Effector memory CD4-positive, alpha-beta T cell (primary cell): ENCODE results near the gene UTP4.

Experiments
- DNase-seq, 3 donors: peaks; one replicate each; pipeline ENCODE4 v3.0.0-alpha.2; 2020
- H3K27ac ChIP-seq: 2 replicates; pipeline ENCODE4 v1.7.0; 2013; ENCODE audit warnings: mild to moderate bottlenecking, low read length, moderate library complexity; ENCODE audit not compliant: insufficient read depth, poor library complexity, severe bottlenecking
- H3K27me3 ChIP-seq: replicated peaks from 2 replicates; pipeline ENCODE4 v1.7.0; 2013; ENCODE audit warnings: mild to moderate bottlenecking, low read length; ENCODE audit not compliant: insufficient read depth, control insufficient read depth, poor library complexity, severe bottlenecking
- H3K36me3 ChIP-seq: 2 replicates; pipeline ENCODE4 v1.7.0; 2013; ENCODE audit warnings: mild to moderate bottlenecking, low read length, moderate library complexity; ENCODE audit not compliant: control insufficient read depth, insufficient read depth
- H3K4me1 ChIP-seq: 2 replicates; pipeline ENCODE4 v1.7.0; 2013; ENCODE audit warnings: low read length, mild to moderate bottlenecking; ENCODE audit not compliant: control insufficient read depth, insufficient read depth, poor library complexity, severe bottlenecking
- H3K4me3 ChIP-seq: 2 replicates; pipeline ENCODE4 v1.7.0; 2013; ENCODE audit warnings: low read length, low read depth, mild to moderate bottlenecking; ENCODE audit not compliant: insufficient read depth, poor library complexity, severe bottlenecking
- H3K9me3 ChIP-seq: 2 replicates; pipeline ENCODE4 v1.7.0; 2013; ENCODE audit warnings: mild to moderate bottlenecking, low read length, moderate library complexity; ENCODE audit not compliant: control insufficient read depth

Gene UTP4

GRCh38 chr16:69201291-69201690 lies 68.8 kb downstream of the UTP4 start:
- Histone ChIP-seq H3K4me1 (no peaks in the 10 kb centered on the region), H3K9me3 (no peaks in the 10 kb centered on the region), H3K36me3 (no peaks in the 10 kb centered on the region), H3K27ac (no peak overlapping the region), H3K4me3 (no peak overlapping the region), H3K27me3 (no peaks in the 10 kb centered on the region)
- DNase-seq = no peak

DNA sequence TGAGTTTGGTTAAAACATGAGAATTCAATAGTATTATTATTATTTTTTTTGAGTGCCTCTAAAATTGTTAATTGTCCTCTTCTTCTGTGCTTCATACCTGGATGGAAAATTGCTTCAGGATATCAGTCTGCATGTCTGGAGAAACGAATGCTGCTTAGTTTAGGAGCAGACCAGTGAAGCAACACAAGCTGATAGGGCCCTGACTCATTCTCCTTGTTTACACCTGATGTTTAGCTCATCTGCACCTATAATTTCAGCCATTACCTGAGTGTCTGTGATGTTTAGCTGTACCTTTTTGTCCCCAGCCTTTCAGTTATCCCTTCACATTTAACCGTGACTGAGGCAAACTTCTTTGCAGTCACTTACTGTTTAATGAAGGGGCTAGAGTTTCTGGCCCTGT lies 69.3 kb downstream of the UTP4 start:
- DNase-seq = no peak
- Histone ChIP-seq H3K9me3 (no peaks in the 10 kb centered on the region), H3K4me3 (no peak overlapping the region), H3K36me3 (no peaks in the 10 kb centered on the region), H3K27me3 (no peaks in the 10 kb centered on the region), H3K27ac (no peak overlapping the region), H3K4me1 (no peaks in the 10 kb centered on the region)

- H3K9me3 ChIP-seq = no peaks in the 10 kb centered on the region
- no peaks in the 10 kb centered on the region for H3K27me3 ChIP-seq
- no peaks in the 10 kb centered on the region for H3K36me3 ChIP-seq
- H3K4me1 ChIP-seq = no peaks in the 10 kb centered on the region
- no peak for DNase-seq
- H3K27ac ChIP-seq = no peak overlapping the region
- no peak overlapping the region for H3K4me3 ChIP-seq
Observed at GRCh38 chr16:69204172-69204571, 71.7 kb downstream of the UTP4 start.

- Histone ChIP-seq H3K36me3 (no peaks in the 10 kb centered on the region), H3K4me1 (no peaks in the 10 kb centered on the region), H3K27ac (no peak overlapping the region), H3K4me3 (no peak overlapping the region), H3K27me3 (no peaks in the 10 kb centered on the region), H3K9me3 (no peaks in the 10 kb centered on the region)
- DNase-seq = no peak
Observed at GRCh38 chr16:69209735-69210134, 77.3 kb downstream of the UTP4 start.

GRCh38 chr16:69217433-69217832 lies 85.0 kb downstream of the UTP4 start:
- no peaks in the 10 kb centered on the region for H3K9me3 ChIP-seq
- no peak overlapping the region for H3K4me3 ChIP-seq
- H3K36me3 ChIP-seq = no peaks in the 10 kb centered on the region
- H3K27ac ChIP-seq = no peak overlapping the region
- no peaks in the 10 kb centered on the region for H3K4me1 ChIP-seq
- DNase-seq = no peak
- H3K27me3 ChIP-seq = no peaks in the 10 kb centered on the region
